Testis (tissue), 2 donors: ENCODE results near the gene TRMT10B.

Experiments used
- POLR2A ChIP-seq: fragments of 450-650 bp; IDR thresholded peaks from one replicate; pipeline ENCODE4 v1.6.1; 2017; ENCODE audit warnings: antibody characterized with exemption, mild to moderate bottlenecking, moderate library complexity
- TF ChIP-seq, protein P1 (sequence below), 3 experiments: fragments of 450-650 bp in 2 of 3; fragments of 200-600 bp in 1 of 3; sonication (generic) in 1 of 3; IDR thresholded peaks; one replicate each; pipeline ENCODE4 v1.5.1; 2016 to 2019; ENCODE audit warnings: antibody characterized with exemption in 3 of 3, mild to moderate bottlenecking in 2 of 3, moderate library complexity in 1 of 3

DNA sequence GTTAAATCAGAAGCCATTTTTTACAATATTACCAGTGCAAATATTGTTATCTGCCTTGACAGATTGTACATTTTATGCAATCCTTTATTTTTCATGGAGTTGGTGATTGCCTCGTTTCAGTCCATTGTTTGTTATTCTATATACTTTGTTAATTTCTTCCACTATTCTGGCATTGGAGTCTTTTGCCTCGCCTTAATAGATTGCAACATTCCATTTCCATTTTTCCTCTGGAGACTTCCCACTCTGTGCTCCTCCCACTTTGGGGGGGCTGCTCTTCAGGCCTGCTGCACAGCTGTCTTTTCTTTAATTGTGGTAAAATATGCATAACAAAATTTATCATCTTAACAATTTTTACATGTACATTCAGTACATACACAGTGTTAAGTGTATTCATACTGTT lies 42.6 kb downstream of the TRMT10B start:
- no peak for TF ChIP-seq POLR2A
- TF ChIP-seq, protein P1, sequence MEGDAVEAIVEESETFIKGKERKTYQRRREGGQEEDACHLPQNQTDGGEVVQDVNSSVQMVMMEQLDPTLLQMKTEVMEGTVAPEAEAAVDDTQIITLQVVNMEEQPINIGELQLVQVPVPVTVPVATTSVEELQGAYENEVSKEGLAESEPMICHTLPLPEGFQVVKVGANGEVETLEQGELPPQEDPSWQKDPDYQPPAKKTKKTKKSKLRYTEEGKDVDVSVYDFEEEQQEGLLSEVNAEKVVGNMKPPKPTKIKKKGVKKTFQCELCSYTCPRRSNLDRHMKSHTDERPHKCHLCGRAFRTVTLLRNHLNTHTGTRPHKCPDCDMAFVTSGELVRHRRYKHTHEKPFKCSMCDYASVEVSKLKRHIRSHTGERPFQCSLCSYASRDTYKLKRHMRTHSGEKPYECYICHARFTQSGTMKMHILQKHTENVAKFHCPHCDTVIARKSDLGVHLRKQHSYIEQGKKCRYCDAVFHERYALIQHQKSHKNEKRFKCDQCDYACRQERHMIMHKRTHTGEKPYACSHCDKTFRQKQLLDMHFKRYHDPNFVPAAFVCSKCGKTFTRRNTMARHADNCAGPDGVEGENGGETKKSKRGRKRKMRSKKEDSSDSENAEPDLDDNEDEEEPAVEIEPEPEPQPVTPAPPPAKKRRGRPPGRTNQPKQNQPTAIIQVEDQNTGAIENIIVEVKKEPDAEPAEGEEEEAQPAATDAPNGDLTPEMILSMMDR (IDR thresholded peaks at IDR 0.05), result no peak
